ENCODE results near the gene C1orf226. TPM values are rescaled to one million over a fixed set of nuclear protein-coding genes. Genes with fewer than 3 reads are reported as not detected.

C1orf226 gene
- total RNA-seq, 1 experiment from 2014 or later, result 0.07 TPM

GRCh38 chr1:162365284-162366020 is 16.1 kb upstream of the C1orf226 start:
- no peak for DNase-seq (ENCODE audit: extremely low read depth, low read depth)

DNA sequence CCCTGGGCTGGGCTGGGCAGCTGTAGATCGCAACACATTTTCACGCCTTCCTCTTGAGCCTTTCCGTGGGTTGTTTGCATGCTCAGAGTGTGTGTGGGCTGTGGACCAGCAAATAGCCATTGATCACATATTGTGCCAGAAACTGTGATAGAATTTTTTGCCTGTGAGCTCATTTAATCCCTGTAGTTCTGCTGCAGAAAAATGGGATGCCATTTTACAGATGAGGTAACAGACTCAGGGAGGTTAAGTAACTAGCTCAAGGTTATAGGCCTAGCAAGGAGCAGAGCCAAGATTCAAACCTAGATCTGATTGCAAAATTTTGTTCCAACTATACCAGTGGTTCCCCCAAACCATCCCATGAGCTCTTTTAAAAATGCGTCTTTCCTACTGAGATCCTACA is 15.4 kb upstream of the C1orf226 start:
- DNase-seq (ENCODE audit: extremely low read depth, low read depth), result no peak

GRCh38 chr1:162366671-162367070 is 14.9 kb upstream of the C1orf226 start:
- no peak for DNase-seq (ENCODE audit: extremely low read depth, low read depth)

DNA sequence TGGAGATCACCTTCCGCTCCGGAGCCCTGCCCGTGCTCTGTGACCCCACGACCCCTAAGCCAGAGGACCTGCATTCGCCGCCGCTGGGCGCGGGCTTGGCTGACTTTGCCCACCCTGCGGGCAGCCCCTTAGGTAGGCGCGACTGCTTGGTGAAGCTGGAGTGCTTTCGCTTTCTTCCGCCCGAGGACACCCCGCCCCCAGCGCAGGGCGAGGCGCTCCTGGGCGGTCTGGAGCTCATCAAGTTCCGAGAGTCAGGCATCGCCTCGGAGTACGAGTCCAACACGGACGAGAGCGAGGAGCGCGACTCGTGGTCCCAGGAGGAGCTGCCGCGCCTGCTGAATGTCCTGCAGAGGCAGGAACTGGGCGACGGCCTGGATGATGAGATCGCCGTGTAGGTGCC is 14.5 kb upstream of the C1orf226 start:
- DNase-seq (ENCODE audit: extremely low read depth, low read depth), result no peak

DNA sequence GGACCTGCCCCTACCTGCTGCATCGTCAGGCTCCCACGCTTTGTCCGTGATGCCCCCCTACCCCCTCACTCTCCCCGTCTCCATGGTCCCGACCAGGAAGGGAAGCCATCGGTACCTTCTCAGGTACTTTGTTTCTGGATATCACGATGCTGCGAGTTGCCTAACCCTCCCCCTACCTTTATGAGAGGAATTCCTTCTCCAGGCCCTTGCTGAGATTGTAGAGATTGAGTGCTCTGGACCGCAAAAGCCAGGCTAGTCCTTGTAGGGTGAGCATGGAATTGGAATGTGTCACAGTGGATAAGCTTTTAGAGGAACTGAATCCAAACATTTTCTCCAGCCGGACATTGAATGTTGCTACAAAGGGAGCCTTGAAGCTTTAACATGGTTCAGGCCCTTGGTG is 13.8 kb upstream of the C1orf226 start:
- no peak for DNase-seq (ENCODE audit: extremely low read depth, low read depth)

GRCh38 chr1:162368451-162368850 is 13.1 kb upstream of the C1orf226 start:
- DNase-seq (ENCODE audit: extremely low read depth, low read depth), result no peak

DNA sequence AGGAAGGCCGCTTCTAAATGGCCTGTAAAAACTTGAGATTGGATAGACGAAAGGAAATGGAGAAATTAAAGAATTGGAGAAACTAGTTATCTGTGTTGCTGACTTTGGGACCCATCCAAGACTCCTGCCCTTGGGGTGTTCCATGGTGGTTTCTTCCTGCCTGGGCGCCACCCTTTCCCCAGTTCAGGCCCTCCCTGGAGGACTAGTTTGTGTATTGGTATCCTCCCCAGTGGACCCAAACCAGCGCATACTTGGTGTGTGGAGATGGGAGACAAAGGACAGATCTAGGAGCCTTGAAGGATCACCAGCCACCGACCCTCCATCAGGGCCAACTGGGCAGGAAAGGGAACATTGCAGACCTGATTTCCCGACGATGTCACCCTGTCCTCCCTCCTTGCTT is 12.0 kb upstream of the C1orf226 start:
- DNase-seq (ENCODE audit: extremely low read depth, low read depth), result no peak

DNA sequence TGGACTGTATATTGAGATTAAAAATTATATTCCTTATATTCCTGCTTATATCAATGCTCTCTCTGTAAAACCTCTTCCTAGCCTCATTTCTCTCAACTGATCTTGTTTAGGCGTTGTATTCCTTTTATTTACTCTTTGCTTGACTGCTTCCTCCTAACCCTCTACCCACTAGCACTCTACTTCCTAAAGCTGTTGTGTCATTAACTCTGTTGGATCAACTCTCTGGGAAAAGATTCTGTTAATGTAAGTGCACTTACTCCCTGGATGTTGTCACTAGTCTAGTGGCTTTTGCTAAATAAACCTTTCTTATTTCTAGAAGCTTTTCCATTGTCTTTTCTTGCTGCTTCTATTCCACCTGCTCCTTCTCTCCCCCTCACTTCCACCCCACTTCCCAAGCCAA is 11.4 kb upstream of the C1orf226 start:
- DNase-seq (ENCODE audit: extremely low read depth, low read depth), result no peak

DNA sequence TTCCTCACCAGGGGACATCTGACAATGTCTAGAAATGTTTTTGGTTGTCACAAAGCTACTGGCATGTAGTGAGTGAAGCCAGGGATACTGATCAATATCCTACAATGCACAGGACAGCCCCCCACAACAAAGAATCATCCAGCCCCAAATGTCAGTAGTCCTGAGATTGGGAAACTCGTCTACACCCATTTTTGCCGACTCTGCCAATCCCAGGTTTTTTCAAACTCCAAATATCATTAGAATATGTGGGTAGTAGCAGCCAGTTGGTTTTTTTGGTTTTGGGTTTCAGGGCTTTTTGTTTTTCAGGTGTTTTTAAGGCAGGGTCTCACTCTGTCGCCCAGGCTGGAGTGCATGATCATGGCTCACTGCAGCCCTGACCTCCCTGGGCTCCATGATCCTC is 10.8 kb upstream of the C1orf226 start:
- no peak for DNase-seq (ENCODE audit: extremely low read depth, low read depth)

GRCh38 chr1:162371611-162372010 is 9.9 kb upstream of the C1orf226 start:
- DNase-seq (ENCODE audit: extremely low read depth, low read depth), result no peak

- no peak for DNase-seq (ENCODE audit: extremely low read depth, low read depth)
Observed at GRCh38 chr1:162372159-162373071, 9.1 kb upstream of the C1orf226 start.

- DNase-seq (ENCODE audit: extremely low read depth, low read depth), result no peak
Observed at GRCh38 chr1:162373072-162373427, 8.5 kb upstream of the C1orf226 start.

DNA sequence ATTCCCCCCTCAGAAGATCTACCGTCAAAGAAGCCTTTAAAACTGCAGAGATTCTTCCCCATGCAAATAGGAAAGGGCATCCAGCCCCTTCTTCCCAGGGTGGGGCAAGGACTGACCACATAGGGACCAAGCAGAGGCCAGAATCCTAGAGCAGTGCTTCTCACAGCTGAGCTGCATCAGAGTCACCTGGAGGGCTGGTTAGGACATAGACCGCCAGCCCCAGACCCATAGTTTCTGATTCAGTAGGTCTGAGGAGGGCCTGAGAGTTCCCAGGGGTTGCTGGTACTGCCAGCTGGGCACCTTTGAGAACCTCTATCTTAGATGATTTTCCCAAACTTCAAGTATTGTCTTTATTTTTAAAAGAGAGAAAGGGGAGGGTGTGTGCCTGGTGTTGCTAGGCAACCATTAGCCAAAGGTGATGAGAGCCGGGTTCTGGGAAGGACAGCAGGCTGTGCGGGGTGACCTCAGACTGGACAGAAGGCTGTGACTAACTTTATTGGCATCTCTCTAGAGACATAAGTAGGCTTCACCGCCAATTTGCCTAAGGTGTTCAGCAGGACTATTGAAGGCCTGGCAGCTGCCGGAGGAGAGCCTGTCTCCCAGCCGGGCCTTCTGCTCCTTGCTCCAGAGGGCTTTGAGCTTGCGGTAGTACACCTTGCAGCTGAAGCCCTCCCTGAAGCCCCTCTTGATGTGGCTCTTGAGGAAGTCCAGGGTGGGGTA is 7.8 kb upstream of the C1orf226 start:
- no peak for DNase-seq (ENCODE audit: extremely low read depth, low read depth)

GRCh38 chr1:162374406-162374805 is 7.1 kb upstream of the C1orf226 start:
- DNase-seq (ENCODE audit: extremely low read depth, low read depth), result no peak

GRCh38 chr1:162375463-162375862 is 6.1 kb upstream of the C1orf226 start:
- DNase-seq (ENCODE audit: extremely low read depth, low read depth), result no peak

DNA sequence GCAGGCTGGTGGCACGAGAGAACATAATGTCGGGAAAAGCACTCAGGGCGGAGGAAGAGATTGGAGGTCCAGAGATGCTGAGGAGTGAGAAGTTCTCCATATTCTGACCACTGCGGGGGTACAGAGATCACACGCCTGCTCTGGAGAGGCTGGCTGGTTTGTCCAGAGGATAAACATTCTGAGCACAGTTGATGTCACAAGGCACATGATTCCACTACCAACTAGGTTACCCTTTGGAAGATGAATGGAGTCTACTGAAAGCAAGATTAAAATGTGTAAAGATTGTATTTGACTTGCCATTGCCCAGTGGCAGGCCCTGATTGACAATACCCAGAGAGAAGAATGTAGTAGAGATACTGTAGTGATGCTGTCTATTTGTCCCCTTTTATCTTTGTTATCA is 4.8 kb upstream of the C1orf226 start, which contains the start of gene SPATA46:
Gene SPATA46, minus strand, starts transcription at position 164 of the 400 bp plus-strand sequence. Its CDS starts 64 bp downstream, at position 100.
- DNase-seq (ENCODE audit: extremely low read depth, low read depth), result no peak

DNA sequence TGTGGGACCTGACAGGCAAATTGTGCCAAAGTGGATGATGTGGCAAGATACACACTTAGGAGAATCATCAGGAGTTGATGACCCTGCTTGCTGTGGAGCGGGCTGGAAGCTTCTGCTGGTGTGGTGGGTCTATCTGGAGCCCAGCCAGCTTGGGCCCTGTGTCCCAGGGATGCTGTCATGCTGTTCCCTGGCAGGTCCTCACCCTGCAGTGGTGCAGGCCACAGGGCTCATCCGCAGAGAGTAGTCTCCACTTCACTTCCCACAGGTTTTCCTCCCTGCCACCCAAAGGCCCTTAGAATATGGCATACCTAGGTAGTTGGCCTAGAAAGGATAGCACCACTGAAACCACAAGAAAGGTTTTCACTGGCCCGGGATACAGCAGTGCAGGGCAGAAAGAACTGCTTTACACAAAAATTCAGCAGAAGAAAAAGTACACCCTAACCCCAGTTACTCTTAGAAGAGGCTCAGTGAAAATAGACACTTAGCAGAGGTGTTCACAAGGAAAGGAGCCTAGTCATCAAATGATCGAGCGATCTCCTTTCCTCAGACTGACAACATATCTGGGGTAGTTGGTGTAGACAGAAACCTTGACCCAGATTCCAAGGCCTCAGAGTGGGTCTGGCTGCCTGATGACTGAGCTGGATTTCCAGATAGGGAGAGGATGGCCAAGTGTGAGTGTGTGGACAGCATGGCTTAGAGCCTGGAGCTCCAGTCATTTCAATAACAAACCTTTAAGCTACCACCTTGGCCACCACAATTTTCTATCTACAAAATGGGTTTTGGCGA is 1.3 kb upstream of the C1orf226 start:
- no peak for DNase-seq (ENCODE audit: extremely low read depth, low read depth)

DNA sequence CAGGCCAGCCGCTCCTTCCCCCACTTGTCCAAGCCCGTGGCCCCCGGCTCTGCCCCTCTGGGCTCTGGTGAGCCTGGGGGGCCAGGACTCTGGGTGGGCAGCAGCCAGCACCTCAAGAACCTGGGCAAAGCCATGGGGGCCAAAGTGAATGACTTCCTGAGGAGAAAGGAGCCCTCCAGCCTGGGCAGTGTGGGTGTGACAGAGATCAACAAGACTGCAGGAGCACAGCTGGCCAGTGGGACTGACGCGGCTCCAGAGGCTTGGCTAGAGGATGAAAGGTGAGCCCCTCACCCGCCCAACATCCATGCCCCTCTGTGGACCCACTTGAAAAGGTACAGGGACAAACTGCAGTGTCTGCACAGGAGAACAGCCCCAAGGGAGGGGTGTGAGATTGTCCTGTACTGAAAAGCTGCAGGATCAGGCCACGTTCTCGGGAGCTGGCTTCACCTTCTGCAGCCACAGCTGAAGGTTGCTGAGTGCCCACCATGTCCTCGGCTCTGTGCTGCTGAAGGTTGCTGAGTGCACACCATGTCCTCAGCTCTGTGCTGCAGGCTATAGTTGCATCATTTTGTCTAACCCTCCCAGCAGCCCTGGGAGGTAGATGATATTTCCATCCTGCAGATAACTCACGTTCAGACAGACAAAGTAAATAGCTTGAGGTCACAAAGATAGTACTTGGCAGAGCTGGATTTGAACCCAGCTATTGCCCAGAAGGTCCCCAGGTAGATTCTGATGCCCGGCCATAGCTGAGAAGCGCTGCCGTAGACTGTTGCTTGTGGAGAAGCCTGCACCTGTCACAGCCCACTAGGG is 618 bp downstream of the C1orf226 start:
- no peak for DNase-seq (ENCODE audit: extremely low read depth, low read depth)

DNA sequence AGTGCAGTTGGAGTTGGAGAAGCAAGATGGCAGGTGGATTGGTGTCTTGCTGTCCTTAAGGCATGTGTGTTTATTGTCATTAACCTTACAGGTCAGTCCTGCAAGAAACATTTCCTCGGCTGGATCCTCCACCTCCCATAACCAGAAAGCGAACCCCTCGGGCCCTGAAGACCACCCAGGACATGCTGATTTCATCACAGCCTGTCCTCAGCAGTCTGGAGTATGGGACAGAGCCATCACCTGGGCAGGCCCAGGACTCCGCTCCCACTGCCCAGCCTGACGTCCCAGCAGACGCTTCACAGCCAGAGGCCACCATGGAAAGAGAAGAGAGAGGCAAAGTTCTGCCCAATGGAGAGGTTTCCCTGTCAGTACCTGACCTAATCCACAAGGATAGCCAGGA is 1.6 kb downstream of the C1orf226 start:
- DNase-seq (ENCODE audit: extremely low read depth, low read depth), result no peak

DNA sequence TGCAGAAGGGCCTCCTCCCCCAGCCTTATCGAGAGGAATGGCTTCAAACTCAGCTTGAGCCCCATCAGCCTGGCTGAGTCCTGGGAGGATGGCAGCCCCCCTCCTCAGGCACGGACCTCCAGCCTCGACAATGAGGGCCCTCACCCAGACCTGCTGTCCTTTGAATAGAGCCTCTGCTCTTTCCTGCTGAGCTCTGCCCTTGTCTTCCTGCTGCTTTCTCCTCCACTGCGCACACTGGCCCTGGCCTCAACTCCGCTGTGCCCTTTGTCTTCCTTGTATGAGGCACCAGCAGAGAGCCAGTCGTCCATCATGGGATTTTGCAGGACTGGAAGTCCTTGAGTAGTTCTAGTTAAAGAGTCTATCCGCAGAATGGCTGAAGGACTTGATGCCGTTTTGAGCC is 2.0 kb downstream of the C1orf226 start:
- no peak for DNase-seq (ENCODE audit: extremely low read depth, low read depth)

Measured in NCI-H460 (cell line).